HG03064 (cell line): ENCODE results near the gene GYPE.
"Not testable (repeated sequence)": the region's sequence is repeated elsewhere in the genome, so short reads cannot be mapped to it uniquely, and the experiment has no call there.

Source experiments
- ATAC-seq: cut with Tn5 transposase; IDR thresholded peaks from one replicate; pipeline ENCODE4 v1.9.1; 2021; ENCODE audit warnings: low read depth; ENCODE audit not compliant: unreplicated experiment

Gene GYPE

DNA sequence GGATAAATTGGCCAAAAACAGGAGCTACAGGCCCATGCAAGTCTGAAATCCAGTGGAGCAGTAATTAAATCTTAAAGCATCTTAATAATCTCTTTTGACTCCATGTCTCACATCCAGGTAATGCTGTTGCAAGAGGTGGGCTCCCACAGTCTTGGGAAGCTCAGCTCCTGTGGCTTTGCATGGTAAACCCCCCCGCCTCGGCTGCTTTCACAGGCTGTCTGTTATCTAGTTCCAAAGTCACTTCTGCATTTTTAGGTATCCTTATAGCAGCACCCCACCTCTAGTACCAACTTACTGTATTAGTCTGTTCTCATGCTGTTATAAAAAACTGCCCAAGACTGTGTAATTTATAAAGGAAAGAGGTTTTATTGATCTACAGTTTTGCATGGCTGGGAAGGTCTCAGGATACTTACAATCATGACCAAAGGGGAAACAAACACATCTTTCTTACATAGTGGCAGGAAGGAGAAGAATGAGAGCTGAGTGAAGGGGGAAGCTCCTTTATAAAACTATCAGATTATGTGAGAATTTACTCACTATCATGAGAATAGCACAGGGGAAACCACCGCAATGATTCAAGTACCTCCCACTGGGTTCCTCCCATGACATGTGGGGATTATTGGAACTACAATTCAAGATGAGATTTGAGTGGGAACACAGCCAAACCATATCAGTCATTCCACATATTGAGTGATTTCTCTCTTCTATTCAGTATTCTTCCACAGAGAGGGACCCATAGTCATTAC is 34.7 kb downstream of the GYPE start:
- ATAC-seq: not testable (repeated sequence)

DNA sequence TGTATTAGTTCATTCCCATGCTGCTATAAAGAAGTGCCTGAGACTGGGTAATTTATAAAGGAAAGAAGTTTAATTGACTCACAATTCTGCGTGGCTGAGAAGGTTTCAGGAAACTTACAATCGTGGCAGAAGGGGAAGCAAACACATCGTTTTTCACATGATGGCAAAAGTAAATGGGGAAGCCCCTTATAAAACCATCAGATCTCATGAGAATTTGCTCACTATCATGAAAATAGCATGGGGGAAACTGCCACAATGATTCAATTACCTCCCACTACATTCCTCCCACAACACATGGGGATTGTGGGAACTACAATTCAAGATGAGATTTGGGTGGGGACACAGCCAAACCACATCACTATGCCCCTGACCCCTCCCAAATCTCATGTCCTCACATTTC is 35.4 kb downstream of the GYPE start:
- not testable (repeated sequence) for ATAC-seq

DNA sequence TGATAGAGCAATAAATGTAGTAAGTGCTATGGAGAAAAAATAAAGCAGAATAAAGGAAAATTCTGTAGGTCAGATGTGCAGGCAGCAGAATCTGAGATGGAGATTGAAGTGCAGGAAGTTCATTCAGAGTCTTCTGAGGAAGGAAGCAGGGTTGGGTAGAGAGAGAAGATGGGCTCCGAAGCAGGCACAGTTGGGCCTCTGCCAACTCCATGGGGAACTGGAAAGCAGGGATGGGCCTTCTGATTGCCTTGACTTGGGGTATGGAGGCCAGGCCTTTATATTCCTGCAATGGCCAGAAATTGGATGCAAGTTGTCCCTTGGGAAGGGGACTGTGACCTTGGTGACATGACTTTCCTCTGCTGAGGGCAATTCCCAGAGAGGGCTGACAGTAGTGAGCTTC is 42.6 kb downstream of the GYPE start:
- ATAC-seq: not testable (repeated sequence)

DNA sequence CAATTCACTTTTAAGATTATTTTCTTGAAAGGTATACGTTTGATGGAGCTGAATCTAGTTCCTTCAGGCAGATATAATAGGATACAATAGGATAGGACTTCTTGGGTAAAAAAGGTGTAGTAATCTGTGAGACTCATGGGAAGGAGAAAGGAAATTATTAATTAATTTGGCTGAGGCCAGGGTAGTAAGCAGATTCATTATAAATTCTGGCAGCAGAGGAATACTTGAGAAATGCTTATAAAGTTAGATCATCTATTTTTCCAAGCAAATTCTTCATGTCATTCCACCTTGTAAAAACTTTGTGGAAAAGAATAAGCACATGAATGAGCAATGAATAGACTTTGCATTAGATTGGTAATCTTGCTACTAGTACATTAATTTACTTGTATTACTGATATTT is 46.9 kb downstream of the GYPE start:
- ATAC-seq: no peak

DNA sequence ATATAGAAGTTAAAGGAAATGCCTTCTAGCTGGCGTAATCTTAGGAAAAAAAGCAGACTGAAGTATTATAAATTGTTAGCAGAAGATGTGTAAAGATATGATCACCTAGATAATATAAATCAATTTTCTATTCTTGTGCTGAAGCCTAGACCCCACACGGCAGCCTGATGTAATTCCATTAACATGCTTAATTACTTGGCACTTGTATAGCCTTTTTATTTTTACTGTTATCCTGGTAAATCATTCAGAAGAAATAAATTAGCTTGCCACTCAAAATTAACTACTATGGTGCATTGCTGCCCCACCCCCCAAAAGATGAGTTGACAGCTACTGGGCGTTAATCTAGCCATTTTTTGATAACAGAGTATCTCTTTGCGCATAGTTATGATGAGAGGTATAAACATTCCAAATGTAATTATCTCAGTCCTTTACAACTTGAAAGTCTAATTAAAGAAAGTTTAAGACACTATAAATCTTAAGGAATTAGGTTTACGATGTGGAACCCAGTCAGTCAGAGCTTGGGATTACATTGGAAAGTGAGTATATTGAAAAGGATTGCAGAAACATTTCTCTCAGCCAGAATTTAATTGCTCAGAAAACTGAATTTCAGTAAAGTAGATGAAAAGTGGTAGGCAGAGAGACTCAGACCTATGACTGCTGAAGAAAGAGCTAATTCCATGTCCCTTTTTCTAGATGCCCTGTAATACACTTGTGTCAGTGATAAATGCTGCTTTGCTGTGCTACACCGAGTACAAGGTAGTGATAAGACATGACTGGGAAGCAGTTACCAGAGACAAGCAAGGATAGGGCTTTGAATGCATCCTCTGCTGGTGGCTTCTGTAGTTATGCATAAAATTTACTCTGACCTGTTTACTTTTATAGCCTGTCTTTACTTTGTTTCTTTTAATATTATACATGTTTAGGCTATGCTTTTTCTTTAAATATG is 47.7 kb downstream of the GYPE start:
- ATAC-seq: not testable (repeated sequence)

DNA sequence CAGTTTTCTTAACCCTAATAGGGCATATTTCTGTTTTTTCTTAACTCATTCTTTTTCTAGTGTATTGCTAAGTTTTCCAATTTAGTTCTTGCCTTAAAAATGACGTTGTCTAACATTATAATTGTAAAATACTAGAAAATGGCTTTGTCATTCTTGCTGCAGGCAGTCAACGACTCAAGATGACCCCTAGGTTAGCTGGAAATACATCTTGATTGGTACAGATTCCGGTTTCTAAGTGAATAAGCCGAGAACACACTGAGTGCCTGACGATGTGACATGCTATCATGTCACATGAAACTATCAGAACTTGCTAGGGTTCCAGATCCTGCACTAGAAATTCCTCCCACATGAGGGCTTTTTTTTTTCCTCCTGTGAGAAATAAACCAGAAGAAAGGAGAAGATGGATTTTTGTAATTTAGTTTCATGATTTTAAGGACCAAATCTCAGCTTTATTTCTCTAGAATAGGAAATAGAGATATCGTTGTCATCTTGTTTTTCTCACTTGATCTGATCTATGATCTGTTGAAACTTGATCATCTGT is 49.3 kb downstream of the GYPE start:
- not testable (repeated sequence) for ATAC-seq

DNA sequence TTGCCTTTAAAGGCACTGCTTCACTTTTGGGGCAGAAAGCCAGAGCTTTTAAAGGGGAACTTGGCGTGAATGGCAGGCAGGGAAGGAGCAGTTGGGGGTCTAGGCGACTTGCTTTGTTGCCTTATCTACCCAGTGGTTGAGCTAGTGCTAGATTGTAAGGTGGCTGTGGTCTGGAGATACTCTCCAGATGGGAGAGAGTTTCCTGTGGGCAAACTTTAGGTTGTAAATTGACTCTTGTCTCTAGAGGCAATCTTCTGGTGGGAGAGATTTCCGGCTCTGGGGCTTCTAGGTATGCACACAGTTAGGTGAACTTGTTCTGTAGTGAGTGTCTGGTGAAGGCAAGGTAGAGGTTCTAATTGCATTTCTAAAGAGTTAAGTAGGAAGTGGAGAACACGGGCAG is 50.7 kb downstream of the GYPE start:
- not testable (repeated sequence) for ATAC-seq

DNA sequence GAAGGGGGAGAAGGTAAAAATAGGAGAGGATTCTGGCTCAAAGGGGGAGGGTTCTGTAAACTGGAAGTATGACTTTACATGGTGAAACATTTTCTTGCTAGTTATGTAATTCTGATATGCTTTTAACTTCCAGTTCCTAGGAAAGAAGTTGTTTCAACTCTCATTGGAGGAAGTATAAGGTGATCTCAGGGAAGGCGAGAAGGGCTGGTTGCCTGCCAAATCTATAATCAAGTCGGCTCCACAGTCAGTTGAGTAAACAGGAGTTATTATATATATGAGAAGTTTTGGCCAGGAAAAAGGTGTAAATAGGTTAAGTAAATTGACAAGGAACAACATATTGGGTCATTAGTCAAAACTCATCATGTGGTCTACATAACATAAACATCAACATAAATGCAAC is 56.1 kb downstream of the GYPE start:
- ATAC-seq: not testable (repeated sequence)

DNA sequence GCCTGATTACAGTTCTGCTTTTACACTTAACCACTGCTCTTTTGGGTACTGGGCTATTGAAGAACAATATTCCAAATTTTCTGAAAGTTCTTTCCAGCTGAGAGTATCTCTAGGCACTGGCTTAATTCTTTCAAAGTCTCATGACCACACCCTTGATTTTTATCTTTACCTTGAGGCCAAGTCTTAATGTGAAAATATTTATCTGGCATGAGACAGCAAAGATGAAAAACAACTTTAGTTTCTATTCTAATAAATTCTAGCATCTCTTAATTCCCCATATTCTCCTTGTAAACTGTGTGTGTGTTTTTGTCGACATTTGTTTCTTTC is 61.9 kb downstream of the GYPE start:
- not testable (repeated sequence) for ATAC-seq

DNA sequence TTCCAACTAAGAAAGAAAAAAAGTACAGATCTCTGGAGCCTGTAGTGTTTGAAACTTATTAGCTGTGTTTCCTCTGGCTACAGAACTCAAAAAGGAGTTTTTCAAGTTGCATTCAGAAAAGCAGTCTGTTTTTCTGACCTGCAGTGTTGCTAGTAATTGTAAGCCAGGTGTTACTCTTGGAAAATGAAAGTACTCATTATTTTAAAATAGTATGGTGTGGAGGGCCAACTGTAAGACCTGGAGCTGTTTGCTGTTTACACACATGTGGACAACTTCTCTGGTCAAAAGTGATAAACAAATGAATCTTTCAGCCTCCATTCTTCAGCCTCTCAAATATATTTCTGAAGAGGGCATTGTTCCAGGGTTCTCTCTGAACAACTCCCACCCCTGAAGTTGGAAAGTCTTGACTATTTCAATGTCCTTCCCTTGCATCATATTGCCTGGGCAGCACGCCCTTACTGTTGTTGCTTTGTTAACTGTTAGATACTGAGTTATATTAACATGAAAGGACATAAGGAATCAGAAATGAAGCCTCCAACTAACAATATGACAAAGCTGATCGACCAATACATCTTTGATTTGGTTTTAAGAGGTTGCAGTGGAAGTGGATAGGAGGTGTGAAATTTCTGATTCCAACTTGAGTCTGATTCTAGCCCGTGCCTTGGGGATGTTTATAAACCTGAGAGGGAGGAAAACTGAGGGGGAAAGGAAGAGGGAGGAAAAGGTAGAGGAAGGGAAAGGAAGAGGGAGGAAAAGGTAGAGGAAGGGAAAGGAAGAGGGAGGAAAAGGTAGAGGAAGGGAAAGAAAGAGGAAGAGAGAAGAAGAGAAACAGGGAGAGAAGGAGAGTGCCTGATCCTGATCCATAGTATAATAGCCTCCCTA is 62.5 kb downstream of the GYPE start:
- not testable (repeated sequence) for ATAC-seq

DNA sequence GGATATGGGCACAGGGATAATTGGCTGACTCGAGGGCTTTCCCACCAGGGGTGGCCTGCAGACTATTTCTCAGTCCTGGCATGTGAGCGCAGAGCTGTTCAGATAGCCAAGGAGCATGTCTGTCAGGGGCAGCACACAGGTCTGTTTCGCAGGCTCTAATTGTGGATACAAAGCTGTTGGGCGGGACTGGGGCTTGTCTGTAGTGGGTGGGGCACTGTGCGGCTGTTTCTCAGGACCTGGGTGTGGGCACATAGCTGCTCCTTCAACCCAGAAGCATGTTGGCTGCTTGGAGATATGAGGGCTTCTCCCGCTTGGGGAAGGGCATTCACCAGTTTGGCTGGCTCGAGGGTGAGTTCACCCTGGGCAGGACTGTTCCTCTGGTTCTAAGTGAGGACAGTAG is 65.9 kb downstream of the GYPE start:
- ATAC-seq: not testable (repeated sequence)

DNA sequence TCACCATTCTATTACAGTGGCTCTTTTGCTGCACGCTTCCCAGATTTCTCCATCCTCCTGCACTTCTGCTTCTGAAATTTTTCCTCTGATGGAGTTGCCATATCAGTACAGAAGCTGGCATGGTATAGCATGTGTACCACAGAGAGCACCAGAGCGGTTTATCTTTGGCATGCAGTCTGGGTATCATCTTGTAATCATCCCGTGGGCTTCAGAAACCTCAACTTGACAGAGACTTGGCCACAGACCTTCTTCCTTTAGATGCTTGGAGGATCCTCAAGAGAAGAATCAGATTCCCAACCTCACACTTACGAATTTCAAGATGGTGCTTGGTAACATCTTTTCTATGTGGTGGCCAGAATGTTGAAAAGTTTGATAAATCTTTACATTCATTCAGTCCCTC is 71.2 kb downstream of the GYPE start:
- ATAC-seq: not testable (repeated sequence)

DNA sequence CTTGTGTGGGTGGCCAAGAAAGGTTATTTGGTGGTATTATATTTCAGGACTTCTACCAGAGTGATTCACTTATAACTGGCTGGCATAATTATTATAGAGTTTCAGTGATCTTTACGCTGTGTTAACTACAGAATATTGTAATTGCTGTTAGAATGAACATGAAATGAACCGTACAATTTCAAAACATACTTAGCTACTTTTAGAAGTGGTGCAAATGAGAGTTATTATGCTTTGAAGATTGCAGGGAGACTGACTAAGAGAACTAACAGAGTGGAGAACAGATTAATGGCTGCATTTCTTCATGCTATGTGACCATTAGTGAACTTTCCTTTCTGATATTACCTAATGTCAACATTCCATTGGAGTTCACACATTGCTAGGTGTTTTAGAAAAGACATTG is 71.7 kb downstream of the GYPE start:
- ATAC-seq: not testable (repeated sequence)

DNA sequence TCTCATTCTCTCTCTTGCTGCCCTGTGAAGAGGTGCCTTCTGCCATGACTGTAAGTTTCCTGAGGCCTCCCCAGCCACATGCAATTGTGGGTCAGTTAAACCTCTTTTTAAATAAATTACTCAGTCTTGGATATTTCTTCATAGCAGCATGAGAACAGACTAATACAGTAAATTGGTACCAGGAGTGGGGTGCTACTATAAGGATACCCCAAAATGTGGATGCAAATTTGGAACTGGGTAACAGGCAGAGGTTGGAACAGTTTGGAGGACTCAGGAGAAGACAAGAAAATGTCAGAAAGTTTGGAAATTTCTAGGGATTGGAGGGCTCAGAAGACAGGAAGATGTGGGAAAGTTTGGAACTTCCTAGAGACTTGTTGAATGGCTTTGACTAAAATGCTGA is 74.8 kb downstream of the GYPE start:
- ATAC-seq: not testable (repeated sequence)

DNA sequence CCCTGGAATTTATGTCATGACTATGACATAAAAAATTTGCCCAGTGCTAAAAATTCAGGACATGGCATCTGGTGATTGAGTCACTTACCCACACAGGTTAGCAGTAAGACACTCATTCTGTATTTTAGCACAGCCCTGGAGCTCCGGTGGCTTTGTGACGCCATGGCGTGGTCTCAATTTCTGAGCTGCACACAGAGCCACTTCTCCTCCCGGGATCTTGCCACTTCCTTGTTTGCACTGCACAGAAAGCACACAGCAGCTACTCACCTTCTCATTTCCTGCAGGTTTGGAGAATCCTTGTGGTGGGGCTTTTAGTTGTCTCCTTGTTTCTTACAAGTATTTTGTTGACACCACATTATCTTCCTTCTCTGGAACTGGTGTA is 76.1 kb downstream of the GYPE start:
- not testable (repeated sequence) for ATAC-seq
